ENCODE measurements around the gene SPECC1.

- TF ChIP-seq KDM5A (IDR thresholded peaks at IDR 0.05; ENCODE audit: borderline replicate concordance, low read length) (no peak), CTCF (CRISPR knock-in tag; IDR thresholded peaks at IDR 0.05) (no peak), PLSCR1 (CRISPR knock-in tag; IDR thresholded peaks at IDR 0.05; ENCODE audit: borderline replicate concordance) (no peak), CEBPB (IDR thresholded peaks at IDR 0.05; ENCODE audit: borderline replicate concordance, low read depth, low read length) (no peak), POLR2A (IDR thresholded peaks at IDR 0.05; ENCODE audit: insufficient read depth in 1 of 2, low read depth in 2 of 2, low read length in 2 of 2) (no peak)
- TF ChIP-seq, protein P1, sequence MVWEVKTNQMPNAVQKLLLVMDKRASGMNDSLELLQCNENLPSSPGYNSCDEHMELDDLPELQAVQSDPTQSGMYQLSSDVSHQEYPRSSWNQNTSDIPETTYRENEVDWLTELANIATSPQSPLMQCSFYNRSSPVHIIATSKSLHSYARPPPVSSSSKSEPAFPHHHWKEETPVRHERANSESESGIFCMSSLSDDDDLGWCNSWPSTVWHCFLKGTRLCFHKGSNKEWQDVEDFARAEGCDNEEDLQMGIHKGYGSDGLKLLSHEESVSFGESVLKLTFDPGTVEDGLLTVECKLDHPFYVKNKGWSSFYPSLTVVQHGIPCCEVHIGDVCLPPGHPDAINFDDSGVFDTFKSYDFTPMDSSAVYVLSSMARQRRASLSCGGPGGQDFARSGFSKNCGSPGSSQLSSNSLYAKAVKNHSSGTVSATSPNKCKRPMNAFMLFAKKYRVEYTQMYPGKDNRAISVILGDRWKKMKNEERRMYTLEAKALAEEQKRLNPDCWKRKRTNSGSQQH (CRISPR knock-in tag; IDR thresholded peaks at IDR 0.05; ENCODE audit: low read depth): no peak
- TF ChIP-seq, protein P2, sequence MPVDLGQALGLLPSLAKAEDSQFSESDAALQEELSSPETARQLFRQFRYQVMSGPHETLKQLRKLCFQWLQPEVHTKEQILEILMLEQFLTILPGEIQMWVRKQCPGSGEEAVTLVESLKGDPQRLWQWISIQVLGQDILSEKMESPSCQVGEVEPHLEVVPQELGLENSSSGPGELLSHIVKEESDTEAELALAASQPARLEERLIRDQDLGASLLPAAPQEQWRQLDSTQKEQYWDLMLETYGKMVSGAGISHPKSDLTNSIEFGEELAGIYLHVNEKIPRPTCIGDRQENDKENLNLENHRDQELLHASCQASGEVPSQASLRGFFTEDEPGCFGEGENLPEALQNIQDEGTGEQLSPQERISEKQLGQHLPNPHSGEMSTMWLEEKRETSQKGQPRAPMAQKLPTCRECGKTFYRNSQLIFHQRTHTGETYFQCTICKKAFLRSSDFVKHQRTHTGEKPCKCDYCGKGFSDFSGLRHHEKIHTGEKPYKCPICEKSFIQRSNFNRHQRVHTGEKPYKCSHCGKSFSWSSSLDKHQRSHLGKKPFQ (CRISPR knock-in tag; IDR thresholded peaks at IDR 0.05; ENCODE audit: insufficient replicate concordance): no peak
These were observed 269.6 kb downstream of the SPECC1 start for GRCh38 chr17:20278805-20279204.
